Gastroesophageal sphincter (tissue), 4 donors: ENCODE results near the gene KIRREL3. TPM values are rescaled to one million over a fixed set of nuclear protein-coding genes. Genes with fewer than 3 reads are reported as not detected.

Experiments
- ATAC-seq: fragments of 150-250 bp; one replicate; pipeline ENCODE4 v1.9.1; 2016; ENCODE audit warnings: mild to moderate bottlenecking, moderate library complexity
- H3K27ac ChIP-seq, 4 donors: fragments of 200-600 bp; sonication (generic) in 3 of 4; 1 replicate in 3 of 4; 2 replicates in 1 of 4; pipeline ENCODE4 v1.5.1; 2016 to 2019
- H3K27me3 ChIP-seq: fragments of 200-600 bp; sonication (generic); one replicate; pipeline ENCODE4 v1.5.1; 2019
- H3K36me3 ChIP-seq, 2 donors: fragments of 200-600 bp; sonication (generic); one replicate each; pipeline ENCODE4 v1.5.1; 2019; ENCODE audit warnings: control low read depth in 1 of 2
- H3K4me1 ChIP-seq, 3 donors: fragments of 200-600 bp; sonication (generic); 1 replicate in 2 of 3; 2 replicates in 1 of 3; pipeline ENCODE4 v1.5.1; 2016 to 2019; ENCODE audit warnings: control low read depth in 2 of 3
- H3K4me3 ChIP-seq, 2 donors: fragments of 200-600 bp; sonication (generic); one replicate each; pipeline ENCODE4 v1.5.1; 2019; ENCODE audit warnings: mild to moderate bottlenecking in 1 of 2, moderate library complexity in 1 of 2
- H3K9me3 ChIP-seq, 3 donors: fragments of 200-600 bp; sonication (generic); one replicate each; pipeline ENCODE4 v1.5.1; 2017 to 2019; ENCODE audit warnings: control low read depth in 2 of 3
- CTCF ChIP-seq, 4 experiments: fragments of 200-600 bp in 2 of 4; fragments of 450-650 bp in 2 of 4; sonication (generic) in 1 of 4; IDR thresholded peaks; one replicate each; pipeline ENCODE4 v1.5.1; 2017 to 2019; ENCODE audit warnings: antibody characterized with exemption in 4 of 4, mild to moderate bottlenecking in 2 of 4, moderate library complexity in 2 of 4
- EP300 ChIP-seq: sonication (generic); formaldehyde crosslinking; IDR thresholded peaks from one replicate; pipeline ENCODE4 v1.6.1; 2017; ENCODE audit warnings: antibody characterized with exemption, mild to moderate bottlenecking
- POLR2A ChIP-seq, 2 donors: fragments of 450-650 bp; IDR thresholded peaks; one replicate each; pipeline ENCODE4 v1.6.1; 2017; ENCODE audit warnings: antibody characterized with exemption in 2 of 2, mild to moderate bottlenecking in 2 of 2, moderate library complexity in 1 of 2
- POLR2AphosphoS5 ChIP-seq: sonication (generic); formaldehyde crosslinking; IDR thresholded peaks from one replicate; pipeline ENCODE4 v1.6.1; 2017; ENCODE audit warnings: antibody characterized with exemption
- WGBS, 2 donors: methylation state at CpG; one replicate each; pipeline ENCODE4 v1.1.5; 2018; ENCODE audit warnings: low coverage in 1 of 2; 5-methylcytosine and 5-hydroxymethylcytosine counted together
- total RNA-seq, 4 donors: library from RNA; depleted of rRNA; stranded (reverse); fragments of >200 nt; gene quantifications; one replicate each; pipeline ENCODE4 v1.1.0, GENCODE V29; 2016

Gene KIRREL3
- total RNA-seq, 4 donors from 2014 or later = 0.54 to 3.9 (median 1.4) TPM

- Histone ChIP-seq H3K27ac (no peak overlapping the region), H3K36me3 (no peaks in the 10 kb centered on the region), H3K27me3 (peaks cover 100% of the 10 kb centered on the region), H3K4me1 (peaks cover 0 to 29% (median 7%) of the 10 kb centered on the region in 3 donors), H3K9me3 (no peaks in the 10 kb centered on the region), H3K4me3 (peak overlapping the region in 1 of 2 donors; percentile 40)
- 0 to 6% methylated on average over 3 to 6 of the region's 6 CpGs for WGBS, 2 donors
- TF ChIP-seq POLR2AphosphoS5 = no peak
- TF ChIP-seq POLR2A (IDR thresholded peaks at IDR 0.05) = no peak
- no peak for TF ChIP-seq CTCF (IDR thresholded peaks at IDR 0.05)
- TF ChIP-seq EP300 = no peak
- ATAC-seq = no peak
Measured at GRCh38 chr11:127000981-127001380, 411 bp upstream of the KIRREL3 start.

- ATAC-seq = no peak
- Histone ChIP-seq H3K4me3 (no peak overlapping the region), H3K36me3 (no peaks in the 10 kb centered on the region), H3K27ac (no peak overlapping the region), H3K27me3 (peaks cover 95% of the 10 kb centered on the region), H3K9me3 (no peaks in the 10 kb centered on the region), H3K4me1 (peaks cover 0 to 29% (median 7%) of the 10 kb centered on the region in 3 donors)
- 57 to 67% methylated on average over 2 to 5 of the region's 5 CpGs for WGBS, 2 donors
- TF ChIP-seq POLR2A (IDR thresholded peaks at IDR 0.05) (no peak), EP300 (no peak), CTCF (IDR thresholded peaks at IDR 0.05) (no peak), POLR2AphosphoS5 (no peak)
Measured at GRCh38 chr11:126999366-126999765, 1.2 kb downstream of the KIRREL3 start.

DNA sequence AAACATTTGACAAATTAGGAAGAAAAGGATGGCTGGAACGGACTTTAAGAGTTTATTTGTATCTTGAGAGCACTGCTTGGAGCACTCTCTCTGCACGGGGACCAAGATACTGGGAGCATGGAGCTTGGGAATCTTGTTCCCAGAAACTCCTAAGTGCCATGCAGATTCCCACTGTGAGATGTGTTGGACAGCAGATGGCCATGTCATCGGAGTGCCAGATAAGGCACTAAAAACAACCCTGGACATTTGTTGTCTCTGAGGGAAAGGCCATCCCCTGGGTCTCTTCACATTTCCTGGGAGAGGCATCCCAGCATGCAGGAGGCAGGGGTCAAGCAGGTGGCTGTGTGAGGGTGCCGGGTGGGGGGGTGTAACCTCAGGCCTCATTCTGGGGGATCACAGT lies 2.9 kb downstream of the KIRREL3 start:
- H3K27ac ChIP-seq = no peak overlapping the region
- no peak for TF ChIP-seq POLR2A (IDR thresholded peaks at IDR 0.05)
- no peak for TF ChIP-seq POLR2AphosphoS5
- TF ChIP-seq EP300 = no peak
- TF ChIP-seq CTCF (IDR thresholded peaks at IDR 0.05) = no peak
- H3K9me3 ChIP-seq = no peaks in the 10 kb centered on the region
- no peak overlapping the region for H3K4me3 ChIP-seq
- H3K27me3 ChIP-seq = peaks cover 86% of the 10 kb centered on the region
- H3K36me3 ChIP-seq = no peaks in the 10 kb centered on the region
- no peak for ATAC-seq
- 26 to 40% methylated on average over 2 to 3 of the region's 4 CpGs for WGBS, 2 donors
- H3K4me1 ChIP-seq = peaks cover 0 to 15% (median 0%) of the 10 kb centered on the region in 3 donors

- Histone ChIP-seq H3K4me1 (peaks cover 0 to 13% (median 0%) of the 10 kb centered on the region in 3 donors), H3K9me3 (no peaks in the 10 kb centered on the region), H3K27ac (no peak overlapping the region), H3K27me3 (peaks cover 82% of the 10 kb centered on the region), H3K36me3 (no peaks in the 10 kb centered on the region), H3K4me3 (no peak overlapping the region)
- no peak for ATAC-seq
- 35 to 44% methylated on average over 3 to 5 of the region's 5 CpGs for WGBS, 2 donors
- TF ChIP-seq EP300 = no peak
- TF ChIP-seq POLR2A (IDR thresholded peaks at IDR 0.05) = no peak
- TF ChIP-seq CTCF (IDR thresholded peaks at IDR 0.05) = no peak
- TF ChIP-seq POLR2AphosphoS5 = no peak
Measured at GRCh38 chr11:126997196-126997595, 3.4 kb downstream of the KIRREL3 start.

GRCh38 chr11:126996036-126996804 lies 4.3 kb downstream of the KIRREL3 start:
- no peak for ATAC-seq
- Histone ChIP-seq H3K27ac (no peak overlapping the region), H3K4me1 (peaks cover 0 to 13% (median 0%) of the 10 kb centered on the region in 3 donors), H3K36me3 (no peaks in the 10 kb centered on the region), H3K9me3 (no peaks in the 10 kb centered on the region), H3K4me3 (no peak overlapping the region), H3K27me3 (peaks cover 72% of the 10 kb centered on the region)
- TF ChIP-seq POLR2A (IDR thresholded peaks at IDR 0.05) (no peak), CTCF (IDR thresholded peaks at IDR 0.05) (no peak), EP300 (no peak), POLR2AphosphoS5 (no peak)
- WGBS, 2 donors = 38 to 55% methylated on average over 3 to 4 of the region's 4 CpGs
